ENCODE measurements around the gene HMCES.
"Not testable (repeated sequence)": the region's sequence is repeated elsewhere in the genome, so short reads cannot be mapped to it uniquely, and the experiment has no call there.

Gene HMCES

GRCh38 chr3:129259612-129260477, 18.8 kb upstream of the HMCES start:
- FAIRE-seq (no peak), DNase-seq (ENCODE audit: insufficient read length, low spot score) (no peak)
- no peak for TF ChIP-seq CTCF (IDR thresholded peaks at IDR 0.05; ENCODE audit: insufficient read depth, missing control alignments)

- no peak for DNase-seq (ENCODE audit: insufficient read length, low spot score)
- TF ChIP-seq CTCF (IDR thresholded peaks at IDR 0.05; ENCODE audit: insufficient read depth, missing control alignments), result no peak
Measured at GRCh38 chr3:129260606-129261005, 18.1 kb upstream of the HMCES start.

GRCh38 chr3:129261894-129262293, 16.8 kb upstream of the HMCES start:
- TF ChIP-seq CTCF (IDR thresholded peaks at IDR 0.05; ENCODE audit: insufficient read depth, missing control alignments), result no peak
- DNase-seq (ENCODE audit: insufficient read length, low spot score), result no peak
- no peak for FAIRE-seq

More at GRCh38 chr3:129260606-129261005, 18.1 kb upstream of the HMCES start:
- FAIRE-seq, result no peak

GRCh38 chr3:129263161-129263910, 15.3 kb upstream of the HMCES start:
- DNase-seq (ENCODE audit: insufficient read length, low spot score) (no peak), FAIRE-seq (no peak)
- TF ChIP-seq CTCF (IDR thresholded peaks at IDR 0.05; ENCODE audit: insufficient read depth, missing control alignments), result no peak

GRCh38 chr3:129264994-129265393, 13.7 kb upstream of the HMCES start:
- FAIRE-seq; DNase-seq (ENCODE audit: insufficient read length, low spot score): not testable (repeated sequence)

- FAIRE-seq, result no peak
- TF ChIP-seq CTCF (IDR thresholded peaks at IDR 0.05; ENCODE audit: insufficient read depth, missing control alignments), result no peak
- DNase-seq (ENCODE audit: insufficient read length, low spot score), result no peak
Measured at GRCh38 chr3:129266651-129267050, 12.0 kb upstream of the HMCES start.

GRCh38 chr3:129268396-129268795, 10.3 kb upstream of the HMCES start:
- TF ChIP-seq CTCF (IDR thresholded peaks at IDR 0.05; ENCODE audit: insufficient read depth, missing control alignments), result no peak
- no peak for FAIRE-seq
- DNase-seq (ENCODE audit: insufficient read length, low spot score), result no peak
